ENCODE measurements around the gene CEP41.
"Not testable (repeated sequence)": the region's sequence is repeated elsewhere in the genome, so short reads cannot be mapped to it uniquely, and the experiment has no call there.

CEP41 gene

DNA sequence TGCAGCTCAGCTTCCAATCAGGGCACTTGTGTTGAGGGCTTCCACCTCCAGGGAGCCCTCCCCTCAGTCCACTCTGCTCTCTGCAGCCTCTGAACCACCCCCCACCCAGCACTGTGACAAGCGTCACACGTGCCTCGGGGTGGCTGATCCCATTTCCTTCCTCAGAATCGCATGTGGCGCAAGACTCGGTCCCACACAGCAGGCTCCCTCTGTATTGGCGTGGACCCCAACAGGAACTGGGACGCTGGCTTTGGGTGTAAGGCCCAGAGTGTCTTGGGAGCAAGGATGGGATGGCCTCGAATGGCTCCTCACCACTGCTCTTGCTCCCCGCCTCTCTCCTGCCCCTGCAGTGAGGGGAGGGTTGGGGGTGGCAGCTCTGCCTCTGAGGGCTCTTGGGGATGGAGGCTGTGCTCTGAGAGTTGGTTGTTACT is 56.4 kb downstream of the CEP41 start:
- no peak for FAIRE-seq
- no peak for DNase-seq (ENCODE audit: insufficient read length, low spot score)
- TF ChIP-seq POLR2A (IDR thresholded peaks at IDR 0.05; ENCODE audit: low read depth, low read length): no peak

DNA sequence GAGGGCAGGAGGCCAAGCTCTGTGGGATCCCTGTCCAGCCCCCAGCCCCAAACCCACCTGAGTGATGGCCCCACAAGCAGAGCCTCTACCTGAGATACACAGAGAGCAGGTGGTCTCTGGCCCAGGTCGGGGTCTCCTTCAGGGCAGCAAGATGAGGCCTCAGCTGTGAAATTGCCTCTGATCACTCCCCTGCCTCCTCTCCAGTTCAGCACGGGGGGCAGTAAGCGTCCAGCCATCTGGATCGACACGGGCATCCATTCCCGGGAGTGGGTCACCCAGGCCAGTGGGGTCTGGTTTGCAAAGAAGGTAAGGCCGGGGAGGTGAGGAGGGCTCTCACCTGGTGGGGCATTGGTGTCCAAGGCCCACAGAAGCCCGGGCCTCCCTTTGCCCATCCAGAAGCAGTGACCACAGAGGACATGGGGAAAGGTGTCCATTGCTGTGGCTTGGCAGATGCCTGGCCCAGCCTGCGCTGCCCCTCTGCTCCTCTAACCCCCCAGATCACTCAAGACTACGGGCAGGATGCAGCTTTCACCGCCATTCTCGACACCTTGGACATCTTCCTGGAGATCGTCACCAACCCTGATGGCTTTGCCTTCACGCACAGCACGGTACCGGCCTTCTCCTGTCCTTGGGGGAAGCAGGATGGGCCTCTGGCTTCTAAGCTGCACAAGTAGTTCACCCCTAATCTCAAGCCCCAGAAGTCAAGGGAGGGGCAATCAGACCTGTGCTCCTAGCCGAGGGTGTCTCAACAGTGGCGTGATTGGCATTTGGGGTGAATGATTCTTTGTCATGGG is 57.4 kb downstream of the CEP41 start:
- FAIRE-seq (no peak), DNase-seq (ENCODE audit: insufficient read length, low spot score) (no peak)
- no peak for TF ChIP-seq POLR2A (IDR thresholded peaks at IDR 0.05; ENCODE audit: low read depth, low read length)

DNA sequence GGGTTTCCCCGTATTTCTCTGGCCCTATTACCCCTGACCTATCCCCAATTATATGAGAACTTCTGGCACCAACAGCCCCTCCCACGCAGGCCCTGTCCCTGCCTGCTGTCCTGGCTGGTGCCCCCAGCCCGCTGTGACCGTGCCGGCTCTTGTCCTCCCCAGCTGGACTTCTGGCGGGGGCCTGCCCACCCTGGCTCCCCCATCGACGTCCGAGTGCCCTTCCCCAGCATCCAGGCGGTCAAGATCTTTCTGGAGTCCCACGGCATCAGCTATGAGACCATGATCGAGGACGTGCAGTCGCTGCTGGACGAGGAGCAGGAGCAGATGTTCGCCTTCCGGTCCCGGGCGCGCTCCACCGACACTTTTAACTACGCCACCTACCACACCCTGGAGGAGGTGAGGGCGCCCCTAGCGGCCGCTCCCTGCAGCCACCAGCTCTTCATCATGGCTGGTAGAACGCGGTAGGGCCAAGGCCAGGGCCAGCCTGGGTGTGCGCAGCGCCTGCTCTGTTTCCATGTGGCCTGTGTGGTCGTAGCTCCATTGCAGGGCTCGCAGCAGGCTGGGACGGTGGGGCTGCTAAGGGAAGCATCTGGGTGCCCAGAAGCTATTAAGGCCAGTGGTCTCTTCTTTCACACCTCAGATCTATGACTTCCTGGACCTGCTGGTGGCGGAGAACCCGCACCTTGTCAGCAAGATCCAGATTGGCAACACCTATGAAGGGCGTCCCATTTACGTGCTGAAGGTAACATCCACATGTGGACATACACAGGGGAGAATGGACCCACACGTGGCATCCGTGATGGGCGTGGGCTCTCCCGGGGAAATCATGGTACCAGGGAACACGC is 59.1 kb downstream of the CEP41 start:
- TF ChIP-seq POLR2A (IDR thresholded peaks at IDR 0.05; ENCODE audit: low read depth, low read length): no peak
- FAIRE-seq (no peak), DNase-seq (ENCODE audit: insufficient read length, low spot score) (no peak)

DNA sequence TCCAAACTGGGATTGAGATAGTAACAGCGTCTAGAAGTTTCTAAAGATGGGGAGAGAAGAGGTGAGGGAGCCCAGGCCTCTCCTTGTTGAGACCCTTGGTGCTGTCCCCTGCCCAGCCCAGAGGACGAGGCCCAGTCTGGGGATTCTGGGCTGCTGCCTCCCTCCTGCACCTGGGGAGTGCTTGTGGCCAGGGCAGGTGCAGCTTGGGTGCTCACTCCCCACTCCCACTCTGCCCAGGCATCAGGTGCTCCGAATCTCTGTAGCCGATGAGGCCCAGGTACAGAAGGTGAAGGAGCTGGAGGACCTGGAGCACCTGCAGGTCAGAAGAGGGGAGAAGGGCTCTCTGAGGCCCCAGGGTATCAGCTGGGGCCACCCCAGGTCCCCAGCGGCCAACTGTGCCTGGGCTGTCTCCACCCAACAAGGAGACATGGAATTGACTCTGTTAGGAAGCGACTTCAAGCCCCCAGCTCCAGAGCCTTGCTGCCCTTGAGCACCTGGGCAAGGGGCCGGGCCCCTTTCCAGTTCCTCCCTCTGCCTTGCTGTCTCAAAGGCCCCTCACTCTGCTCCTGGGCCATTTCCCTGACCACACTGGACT is 59.9 kb downstream of the CEP41 start:
- TF ChIP-seq POLR2A (IDR thresholded peaks at IDR 0.05; ENCODE audit: low read depth, low read length): no peak
- FAIRE-seq (no peak), DNase-seq (ENCODE audit: insufficient read length, low spot score) (no peak)

DNA sequence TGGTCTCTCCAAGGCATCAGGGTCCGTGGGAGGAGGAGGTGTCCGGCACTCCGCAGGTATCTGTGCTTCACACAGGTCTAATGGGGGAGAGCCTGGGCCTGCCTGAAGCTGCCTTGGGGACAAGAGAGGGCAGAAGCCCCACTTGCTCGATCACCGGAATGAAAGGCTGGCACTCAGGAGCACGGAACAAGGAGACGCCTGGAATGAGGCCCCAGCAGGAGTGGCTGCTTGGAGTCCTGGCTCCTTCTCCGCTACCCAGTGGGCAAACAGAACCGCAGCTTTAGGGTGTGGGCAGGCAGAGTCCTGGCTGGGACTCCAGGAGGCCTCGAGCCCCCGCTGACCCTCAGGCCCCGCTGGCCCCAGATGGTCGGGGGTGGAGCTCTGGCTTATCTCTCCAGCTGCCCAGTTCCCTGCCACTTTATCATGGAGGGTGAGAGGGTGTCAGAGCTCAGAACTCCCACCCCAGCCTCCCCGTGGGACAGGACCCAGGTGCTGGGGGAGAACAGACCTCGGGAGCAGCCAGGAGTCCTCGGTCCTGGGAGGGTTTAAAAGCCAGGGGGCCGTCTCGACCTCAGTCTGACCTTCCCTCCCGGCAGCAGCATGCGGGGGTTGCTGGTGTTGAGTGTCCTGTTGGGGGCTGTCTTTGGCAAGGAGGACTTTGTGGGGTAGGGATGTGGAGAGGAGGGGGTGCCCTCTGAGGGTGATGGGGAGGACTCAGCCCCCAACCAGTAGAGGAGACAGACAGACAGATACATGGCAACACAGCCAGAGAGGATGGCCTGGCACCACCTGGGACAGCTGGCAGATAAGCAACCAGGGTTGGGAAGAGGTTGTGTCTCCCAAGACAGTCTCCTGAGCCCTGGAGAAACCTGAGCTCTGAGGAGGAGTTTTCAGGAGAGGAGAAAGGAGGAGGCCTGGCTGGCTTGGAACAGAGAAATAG is 60.6 kb downstream of the CEP41 start, which contains the start of gene CPA1:
Gene CPA1, plus strand, starts transcription at position 574 of the 940 bp plus-strand sequence. Its CDS starts 27 bp downstream, at position 601.
- FAIRE-seq: no peak
- no peak for TF ChIP-seq POLR2A (IDR thresholded peaks at IDR 0.05; ENCODE audit: low read depth, low read length)
- DNase-seq (ENCODE audit: insufficient read length, low spot score): no peak

DNA sequence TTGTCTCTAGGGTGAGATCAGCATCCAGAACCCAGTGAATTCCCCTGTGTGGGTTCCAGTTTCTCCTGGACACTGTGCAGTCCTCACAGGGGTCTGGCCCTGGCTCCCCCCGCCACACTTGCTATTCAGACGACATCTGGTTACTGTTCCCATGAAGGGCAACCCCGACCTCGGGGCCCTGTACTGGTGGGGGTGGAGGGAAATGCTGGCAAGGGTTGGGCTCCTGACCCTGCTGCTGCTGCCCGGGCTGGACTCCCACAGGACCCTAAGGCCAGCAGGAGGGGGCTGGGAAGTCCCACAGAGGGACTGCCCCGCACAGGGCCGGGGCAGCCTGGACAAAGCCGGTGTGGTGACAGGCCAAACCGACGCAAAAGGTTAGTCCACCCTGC is 61.3 kb downstream of the CEP41 start:
- no peak for TF ChIP-seq POLR2A (IDR thresholded peaks at IDR 0.05; ENCODE audit: low read depth, low read length)
- no peak for DNase-seq (ENCODE audit: insufficient read length, low spot score)
- FAIRE-seq: no peak

DNA sequence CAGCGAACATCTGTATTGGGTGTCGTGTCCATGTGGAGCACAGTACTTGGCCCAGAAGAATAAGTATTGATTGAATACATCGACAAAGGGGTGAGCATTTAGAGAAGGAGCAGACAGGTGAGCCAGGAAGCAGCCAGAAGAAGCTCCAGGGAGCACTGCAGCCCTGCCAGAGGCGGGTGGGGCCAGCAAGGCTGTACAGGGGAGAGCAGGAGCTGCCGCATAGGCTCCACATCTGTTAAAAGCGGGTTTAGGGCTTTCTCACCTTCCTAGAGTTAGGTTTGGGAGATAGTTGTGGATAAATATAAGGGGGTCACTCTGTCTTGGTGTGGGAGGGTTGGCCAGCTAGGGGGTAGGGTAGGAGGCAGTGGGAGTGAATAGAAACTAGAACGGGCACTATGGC is 61.8 kb downstream of the CEP41 start:
- DNase-seq (ENCODE audit: insufficient read length, low spot score): no peak
- no peak for FAIRE-seq
- TF ChIP-seq POLR2A (IDR thresholded peaks at IDR 0.05; ENCODE audit: low read depth, low read length): no peak

DNA sequence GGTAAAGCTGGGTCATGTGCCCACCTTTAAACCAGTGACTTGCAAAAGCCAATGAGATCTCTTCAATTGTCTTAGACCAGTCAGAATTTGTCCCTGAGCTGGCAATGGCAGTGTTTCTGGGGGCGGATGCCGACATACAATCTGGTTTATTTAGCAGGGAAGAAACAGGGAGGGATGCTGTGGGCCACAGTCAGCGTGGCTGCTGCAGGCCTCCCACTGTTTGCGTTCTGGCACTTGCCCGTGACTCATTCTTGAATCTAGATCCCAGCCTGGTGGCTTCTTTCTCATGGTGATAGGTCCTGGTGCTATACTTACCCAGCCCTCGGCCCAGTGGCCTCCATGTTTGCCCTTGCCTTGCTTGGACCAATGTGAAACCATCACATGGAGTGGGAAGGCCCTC is 63.6 kb downstream of the CEP41 start:
- no peak for TF ChIP-seq POLR2A (IDR thresholded peaks at IDR 0.05; ENCODE audit: low read depth, low read length)
- DNase-seq (ENCODE audit: insufficient read length, low spot score) (no peak), FAIRE-seq (no peak)

DNA sequence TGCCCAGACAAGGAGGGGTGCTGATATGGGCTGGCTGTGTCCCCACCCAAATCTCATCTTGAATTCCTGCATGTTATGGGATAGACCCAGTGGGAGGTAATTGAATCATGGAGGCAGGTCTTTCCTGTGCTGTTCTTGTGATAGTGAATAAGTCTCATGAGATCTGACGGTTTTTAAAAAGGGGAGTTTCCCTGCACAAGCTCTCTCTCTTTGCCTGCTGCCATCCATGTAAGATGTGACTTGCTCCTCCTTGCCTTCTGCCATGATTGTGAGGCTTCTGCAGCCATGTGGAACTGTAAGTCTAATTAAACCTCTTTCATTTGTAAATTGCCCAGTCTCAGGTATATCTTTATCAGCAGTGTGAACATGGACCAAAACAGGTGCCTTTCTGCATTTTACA is 64.4 kb downstream of the CEP41 start:
- DNase-seq (ENCODE audit: insufficient read length, low spot score); FAIRE-seq: not testable (repeated sequence)

DNA sequence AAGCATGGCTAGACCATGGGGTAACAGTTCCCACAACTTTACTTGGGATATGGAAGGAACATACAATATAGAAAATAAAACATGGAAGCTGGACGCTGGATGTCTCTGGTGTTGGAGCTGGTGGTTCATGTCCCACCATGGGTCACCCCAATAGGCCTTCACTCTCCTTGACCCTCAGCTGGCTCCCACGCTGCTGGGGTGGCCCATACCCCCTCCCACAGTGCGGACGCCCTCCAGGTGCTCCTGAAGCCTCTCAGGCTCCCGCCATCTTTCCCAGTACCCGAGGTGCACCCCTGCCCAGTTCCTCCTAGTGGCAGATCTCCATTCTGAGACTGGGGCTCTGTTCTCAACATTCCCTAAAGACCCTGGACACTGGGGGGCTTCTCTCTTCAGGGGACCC is 66.3 kb downstream of the CEP41 start:
- FAIRE-seq: no peak
- no peak for DNase-seq (ENCODE audit: insufficient read length, low spot score)
- TF ChIP-seq POLR2A (IDR thresholded peaks at IDR 0.05; ENCODE audit: low read depth, low read length): no peak

DNA sequence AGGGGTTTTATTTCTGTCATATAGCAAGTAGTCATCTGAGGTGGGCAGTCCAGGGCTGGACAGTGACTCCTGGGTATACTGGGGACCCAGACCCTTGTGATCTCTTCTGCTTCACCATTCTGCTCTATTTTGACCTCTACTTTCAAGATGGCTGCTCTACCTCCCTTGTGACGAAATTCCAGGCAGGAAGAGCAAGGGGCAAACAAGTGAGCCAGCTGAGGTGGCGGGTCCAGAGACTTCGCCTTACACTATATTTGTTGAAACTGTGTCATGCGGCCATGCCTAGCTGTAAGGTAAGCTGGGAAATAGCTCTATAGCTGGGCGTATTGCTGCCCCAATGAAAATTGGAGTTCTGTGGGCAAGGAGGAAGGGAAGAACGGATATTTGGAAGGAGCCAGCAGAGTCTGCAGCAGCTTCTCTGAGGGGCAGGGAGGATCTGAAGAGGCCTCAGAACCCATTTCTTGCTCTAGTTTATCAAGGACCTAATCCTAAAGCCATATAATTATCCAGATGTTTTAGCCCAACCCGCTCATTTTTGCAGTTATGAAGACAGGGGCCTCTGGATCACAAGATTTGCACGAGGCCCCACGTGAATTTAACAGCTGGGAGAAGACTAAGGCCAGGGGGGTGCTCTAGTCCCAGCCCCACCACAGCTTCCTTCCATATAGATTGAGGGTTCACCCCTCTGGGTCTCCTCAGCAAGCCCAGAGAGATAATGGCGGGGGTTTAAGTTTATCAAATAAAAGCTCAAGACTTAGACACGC is 68.2 kb downstream of the CEP41 start:
- FAIRE-seq (no peak), DNase-seq (ENCODE audit: insufficient read length, low spot score) (no peak)
- no peak for TF ChIP-seq POLR2A (IDR thresholded peaks at IDR 0.05; ENCODE audit: low read depth, low read length)

DNA sequence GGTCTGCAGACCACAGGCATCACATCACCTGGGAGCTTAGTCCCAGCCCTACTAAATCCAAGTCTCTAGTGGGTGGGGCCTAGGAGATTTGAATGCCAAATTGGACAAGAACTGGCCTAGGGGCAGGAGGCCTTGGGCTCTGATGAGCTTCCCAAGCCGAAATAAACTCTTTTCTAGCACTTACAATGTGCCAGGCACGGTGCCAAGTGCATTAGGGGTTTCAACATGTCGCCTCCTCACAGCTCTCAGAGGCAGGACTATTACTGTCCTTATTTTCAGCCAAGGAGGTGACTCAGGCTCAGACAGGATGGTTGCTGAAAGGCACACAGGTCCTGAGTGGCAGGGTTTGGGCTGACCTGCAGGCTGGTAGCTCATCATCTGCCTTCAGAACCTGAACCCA is 69.8 kb downstream of the CEP41 start:
- no peak for TF ChIP-seq POLR2A (IDR thresholded peaks at IDR 0.05; ENCODE audit: low read depth, low read length)
- DNase-seq (ENCODE audit: insufficient read length, low spot score) (no peak), FAIRE-seq (no peak)
